SH-SY5Y (cell line): ENCODE measurements around the gene CENPF.

Experiments
- GATA2 ChIP-seq: IDR thresholded peaks from 2 replicates; pipeline ENCODE4 v1.6.1; 2011; ENCODE audit warnings: mild to moderate bottlenecking, low read depth, low read length
- GATA3 ChIP-seq: IDR thresholded peaks from 2 replicates; pipeline ENCODE4 v1.6.1; 2011; ENCODE audit warnings: low read depth, mild to moderate bottlenecking, low read length, moderate library complexity

GRCh38 chr1:214658175-214658574, 55.2 kb downstream of the CENPF start:
- no peak for TF ChIP-seq GATA2
- no peak for TF ChIP-seq GATA3
